Measurements from ENCODE around the gene DLGAP4. TPM values are rescaled to one million over a fixed set of nuclear protein-coding genes. Genes with fewer than 3 reads are reported as not detected.

Gene DLGAP4
- total RNA-seq, 2 donors from 2014 or later: 43.3 to 70.7 TPM

DNA sequence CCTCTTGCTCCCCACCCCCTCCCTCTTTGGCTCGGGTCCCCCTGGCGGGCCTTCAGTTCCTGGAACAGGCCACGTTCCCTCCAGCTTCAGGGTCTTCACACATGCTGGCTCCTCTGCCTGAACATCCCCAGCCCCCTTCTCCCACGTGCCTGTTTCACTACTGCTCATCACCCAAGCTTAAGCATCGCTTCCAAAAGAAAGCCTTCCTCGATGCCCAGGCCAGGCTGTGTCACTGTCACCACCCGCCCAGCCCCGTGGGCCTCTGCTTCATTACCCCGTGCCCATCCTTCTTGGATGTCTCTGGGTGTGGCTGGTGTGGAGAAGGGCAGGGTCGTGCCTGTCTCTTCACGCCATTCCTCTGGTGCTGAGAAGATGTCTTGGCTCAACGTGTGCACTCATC, 2.8 kb downstream of the DLGAP4 start:
- H3K36me3 Mint-ChIP-seq: no peaks in the 10 kb centered on the region
- DNase-seq (ENCODE audit: low spot score): no peak
- no peak overlapping the region for H3K27ac Mint-ChIP-seq
- H3K4me3 Mint-ChIP-seq: no peak overlapping the region
- H3K4me1 Mint-ChIP-seq (ENCODE audit: low read depth in 2 of 2): no peaks in the 10 kb centered on the region
- ATAC-seq: no peak
- H3K9me3 Mint-ChIP-seq: no peaks in the 10 kb centered on the region
- H3K27me3 Mint-ChIP-seq: peaks cover 37 to 41% of the 10 kb centered on the region in 2 donors

DNA sequence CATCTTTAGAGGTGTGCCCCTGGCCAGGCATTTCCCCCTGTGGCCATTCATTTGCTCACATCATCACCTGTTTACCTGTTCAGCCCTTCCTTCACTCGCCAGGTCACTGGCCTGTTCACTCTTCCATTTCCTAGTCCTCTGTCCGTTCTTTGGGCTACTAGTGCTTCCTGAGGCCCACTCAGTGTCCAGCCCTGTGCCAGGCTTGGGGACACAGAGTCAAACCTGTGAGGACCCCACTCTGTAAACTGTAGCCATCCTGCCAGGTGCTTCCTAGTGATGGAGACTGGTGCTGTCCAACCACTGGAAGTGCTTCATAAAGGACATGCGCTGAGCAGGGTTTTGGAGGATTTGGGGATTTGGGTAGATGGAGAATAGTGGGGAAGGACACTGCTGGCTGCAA, 3.5 kb downstream of the DLGAP4 start:
- peaks cover 33 to 37% of the 10 kb centered on the region in 2 donors for H3K27me3 Mint-ChIP-seq
- ATAC-seq (no peak), DNase-seq (ENCODE audit: low spot score) (no peak)
- no peaks in the 10 kb centered on the region for H3K9me3 Mint-ChIP-seq
- no peak overlapping the region for H3K27ac Mint-ChIP-seq
- H3K4me3 Mint-ChIP-seq: no peak overlapping the region
- H3K4me1 Mint-ChIP-seq (ENCODE audit: low read depth in 2 of 2): peaks cover 0 to under 1% of the 10 kb centered on the region in 2 donors
- H3K36me3 Mint-ChIP-seq: no peaks in the 10 kb centered on the region

GRCh38 chr20:36310215-36310981, 4.3 kb downstream of the DLGAP4 start:
- no peak for DNase-seq (ENCODE audit: low spot score)

DNA sequence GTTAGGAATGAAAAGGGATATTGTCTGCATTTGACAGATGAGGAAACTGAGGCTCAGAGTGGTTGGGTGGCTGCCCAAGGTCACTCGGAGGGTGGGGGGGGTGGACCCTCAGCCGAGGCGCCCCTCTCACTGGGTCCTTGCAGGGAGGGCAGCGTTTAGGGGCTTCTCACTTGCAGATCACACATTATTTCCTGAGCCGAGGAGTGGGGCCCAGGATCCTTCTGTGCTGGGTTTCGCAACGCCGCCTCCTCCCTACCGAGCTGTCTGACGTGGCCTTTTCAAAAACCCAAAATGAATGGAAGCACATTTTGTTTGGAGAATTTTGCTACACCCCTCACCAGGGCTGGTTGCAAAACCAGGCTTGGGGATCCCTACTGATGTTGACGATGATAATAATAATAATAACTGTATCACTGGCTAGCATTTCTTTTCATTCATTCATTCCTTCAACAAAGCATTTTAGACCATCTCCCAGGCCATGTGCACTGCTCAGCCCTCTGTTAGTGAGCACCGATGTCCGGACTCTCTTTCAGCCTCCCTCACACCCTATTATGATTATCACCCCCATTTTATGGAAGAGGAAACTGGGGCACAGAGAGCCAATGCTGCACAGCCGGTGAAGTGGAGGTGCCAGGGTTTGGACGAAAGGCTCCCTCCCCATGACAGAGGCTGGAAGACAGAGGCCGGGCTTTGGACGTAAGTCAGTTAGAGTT, 5.2 kb downstream of the DLGAP4 start:
- ATAC-seq: no peak
- Mint-ChIP-seq H3K9me3 (no peaks in the 10 kb centered on the region), H3K27me3 (peaks cover 27 to 32% of the 10 kb centered on the region in 2 donors), H3K4me1 (ENCODE audit: low read depth in 2 of 2) (peaks cover 0 to 3% of the 10 kb centered on the region in 2 donors), H3K27ac (no peak overlapping the region), H3K36me3 (no peaks in the 10 kb centered on the region), H3K4me3 (no peak overlapping the region)
- no peak for DNase-seq (ENCODE audit: low spot score)

More at GRCh38 chr20:36310215-36310981, 4.3 kb downstream of the DLGAP4 start:
- Mint-ChIP-seq H3K9me3 (no peaks in the 10 kb centered on the region), H3K27me3 (peaks cover 29 to 34% of the 10 kb centered on the region in 2 donors), H3K4me1 (ENCODE audit: low read depth in 2 of 2) (peaks cover 0 to 3% of the 10 kb centered on the region in 2 donors), H3K36me3 (no peaks in the 10 kb centered on the region), H3K4me3 (no peak overlapping the region), H3K27ac (no peak overlapping the region)
- ATAC-seq: no peak

DNA sequence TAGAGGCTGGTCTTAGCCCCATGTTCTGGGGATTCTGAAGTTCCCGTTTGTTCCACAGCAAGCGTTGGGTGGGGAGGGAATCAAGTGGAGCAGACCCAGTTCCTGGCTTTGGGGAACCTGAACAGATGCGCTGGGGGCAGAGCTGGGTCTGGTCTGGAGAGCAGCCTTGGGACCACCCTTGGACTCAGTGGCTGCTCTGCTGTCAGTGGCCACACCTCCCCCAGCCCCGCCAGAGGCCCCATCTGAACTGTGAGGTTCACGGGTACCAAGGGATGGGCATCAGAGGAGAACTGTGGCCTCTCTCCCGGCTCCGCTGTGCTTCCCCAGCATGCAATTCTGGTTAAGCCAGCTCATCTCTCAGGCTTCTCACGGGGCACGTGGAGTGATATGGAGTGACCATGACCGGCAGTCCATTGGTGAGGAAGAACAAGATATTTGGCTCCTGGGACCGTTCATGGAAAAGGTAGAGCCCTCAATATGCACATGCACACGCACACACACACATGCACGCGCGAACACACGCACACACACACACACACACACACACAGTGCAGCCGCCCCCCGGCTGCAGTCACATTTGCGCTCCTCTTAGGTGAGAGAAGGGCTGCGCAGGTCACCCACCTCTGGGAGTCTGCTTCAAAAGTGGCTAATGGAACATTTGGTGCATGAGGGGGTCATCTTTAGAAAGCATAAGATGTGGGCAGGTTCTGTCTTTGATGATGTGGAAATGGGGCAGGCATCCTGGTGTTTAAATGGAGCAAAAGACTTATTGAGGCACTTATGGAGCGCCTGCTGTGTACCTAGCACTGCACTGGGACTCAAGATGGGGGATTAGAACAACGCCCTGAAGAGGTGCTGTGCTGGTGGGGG, 6.0 kb downstream of the DLGAP4 start:
- Mint-ChIP-seq H3K27ac (no peak overlapping the region), H3K36me3 (no peaks in the 10 kb centered on the region), H3K4me1 (ENCODE audit: low read depth in 2 of 2) (peaks cover 0 to 3% of the 10 kb centered on the region in 2 donors), H3K27me3 (peaks cover 27 to 32% of the 10 kb centered on the region in 2 donors), H3K4me3 (no peak overlapping the region), H3K9me3 (no peaks in the 10 kb centered on the region)
- ATAC-seq (no peak), DNase-seq (ENCODE audit: low spot score) (no peak)

DNA sequence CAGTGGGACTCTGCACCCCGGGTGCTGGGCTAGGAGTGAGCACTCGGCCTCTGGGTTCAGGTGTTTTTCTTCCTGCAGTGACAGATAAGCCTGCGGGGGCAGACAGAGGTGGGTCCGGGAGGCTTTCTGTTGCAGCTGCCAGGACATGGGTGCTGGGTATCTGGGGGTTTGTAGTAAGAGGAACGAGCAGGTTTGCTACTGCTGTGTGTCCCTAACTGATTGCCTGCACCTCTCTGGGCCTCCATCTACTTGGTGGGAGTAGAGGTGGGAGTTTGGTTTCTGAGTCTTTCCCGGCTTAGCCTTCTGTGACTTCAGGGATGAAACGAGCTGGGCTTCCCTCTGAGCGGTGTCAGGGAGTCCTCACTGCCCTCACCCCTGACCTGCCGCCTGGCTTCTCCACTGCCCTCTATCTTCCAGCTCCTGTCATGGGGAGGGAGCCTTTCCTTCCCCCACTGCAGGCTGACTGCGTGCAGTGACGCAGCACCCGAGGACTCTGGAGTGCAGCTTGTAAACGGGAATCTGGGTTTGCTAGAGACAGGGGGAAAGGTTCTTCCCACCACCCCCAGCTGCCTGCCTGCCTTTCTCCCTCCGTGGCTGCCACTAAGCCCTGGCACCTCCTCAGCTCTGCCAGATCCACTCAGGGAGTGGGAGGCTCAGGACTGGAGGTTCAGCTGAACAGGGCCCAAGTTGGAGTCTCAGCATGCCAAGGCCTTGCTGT, 6.7 kb downstream of the DLGAP4 start:
- ATAC-seq: no peak

GRCh38 chr20:36313476-36313875, 7.3 kb downstream of the DLGAP4 start:
- H3K27ac Mint-ChIP-seq: no peak overlapping the region
- H3K36me3 Mint-ChIP-seq: no peaks in the 10 kb centered on the region
- H3K4me1 Mint-ChIP-seq (ENCODE audit: low read depth in 2 of 2): peaks cover 0 to 3% of the 10 kb centered on the region in 2 donors
- H3K27me3 Mint-ChIP-seq: peaks cover 22 to 28% of the 10 kb centered on the region in 2 donors
- DNase-seq (ENCODE audit: low spot score) (no peak), ATAC-seq (no peak)
- H3K9me3 Mint-ChIP-seq: no peaks in the 10 kb centered on the region
- no peak overlapping the region for H3K4me3 Mint-ChIP-seq

More for the DNA sequence above, 6.7 kb downstream of the DLGAP4 start:
- H3K9me3 Mint-ChIP-seq: no peaks in the 10 kb centered on the region
- H3K36me3 Mint-ChIP-seq: no peaks in the 10 kb centered on the region
- peaks cover 0 to 3% of the 10 kb centered on the region in 2 donors for H3K4me1 Mint-ChIP-seq (ENCODE audit: low read depth in 2 of 2)
- DNase-seq (ENCODE audit: low spot score): no peak
- H3K4me3 Mint-ChIP-seq: no peak overlapping the region
- no peak overlapping the region for H3K27ac Mint-ChIP-seq
- H3K27me3 Mint-ChIP-seq: peaks cover 25 to 32% of the 10 kb centered on the region in 2 donors

DNA sequence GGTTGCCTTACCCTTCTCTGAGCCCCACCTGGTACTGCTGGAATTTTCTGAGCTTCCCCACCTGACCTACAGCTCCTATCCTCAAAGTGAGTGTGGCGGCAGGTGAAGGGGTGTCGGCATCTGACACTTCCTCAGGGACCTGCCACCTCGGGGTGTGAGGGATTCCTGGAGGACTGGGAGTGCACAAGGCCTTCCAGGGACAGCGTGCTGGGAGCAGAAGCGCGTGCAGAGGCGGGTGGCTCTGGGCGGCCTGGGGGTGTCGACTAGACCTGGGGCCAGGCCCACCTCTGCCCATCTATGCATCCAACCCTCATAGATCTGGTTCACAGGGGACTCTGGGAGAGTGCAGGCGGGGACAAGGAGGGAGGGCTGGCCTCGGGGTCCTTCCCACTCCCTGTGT, 7.8 kb downstream of the DLGAP4 start:
- Mint-ChIP-seq H3K27ac (no peak overlapping the region), H3K9me3 (no peaks in the 10 kb centered on the region), H3K4me3 (no peak overlapping the region), H3K4me1 (ENCODE audit: low read depth in 2 of 2) (peaks cover 0 to 3% of the 10 kb centered on the region in 2 donors), H3K36me3 (no peaks in the 10 kb centered on the region), H3K27me3 (peaks cover 20 to 23% of the 10 kb centered on the region in 2 donors)
- DNase-seq (ENCODE audit: low spot score): no peak
- no peak for ATAC-seq

GRCh38 chr20:36314734-36315544, 8.8 kb downstream of the DLGAP4 start:
- H3K27me3 Mint-ChIP-seq: peaks cover 12 to 13% of the 10 kb centered on the region in 2 donors
- ATAC-seq: no peak
- no peaks in the 10 kb centered on the region for H3K36me3 Mint-ChIP-seq
- DNase-seq (ENCODE audit: low spot score): no peak
- no peak overlapping the region for H3K4me3 Mint-ChIP-seq
- no peaks in the 10 kb centered on the region for H3K9me3 Mint-ChIP-seq
- H3K4me1 Mint-ChIP-seq (ENCODE audit: low read depth in 2 of 2): peaks cover 0 to 3% of the 10 kb centered on the region in 2 donors
- H3K27ac Mint-ChIP-seq: no peak overlapping the region

- Mint-ChIP-seq H3K27ac (no peak overlapping the region), H3K9me3 (no peaks in the 10 kb centered on the region), H3K27me3 (peaks cover 8% of the 10 kb centered on the region in 2 donors), H3K4me1 (ENCODE audit: low read depth in 2 of 2) (peaks cover 0 to 3% of the 10 kb centered on the region in 2 donors), H3K36me3 (no peaks in the 10 kb centered on the region), H3K4me3 (no peak overlapping the region)
- peak in 1 of 2 donors; percentile 33 for ATAC-seq
- DNase-seq (ENCODE audit: low spot score): no peak
These were observed 9.6 kb downstream of the DLGAP4 start for GRCh38 chr20:36315545-36316351.

- ATAC-seq (no peak), DNase-seq (ENCODE audit: low spot score) (no peak)
- Mint-ChIP-seq H3K4me3 (no peak overlapping the region), H3K4me1 (ENCODE audit: low read depth in 2 of 2) (peaks cover 0 to 3% of the 10 kb centered on the region in 2 donors), H3K36me3 (no peaks in the 10 kb centered on the region), H3K9me3 (no peaks in the 10 kb centered on the region), H3K27me3 (peaks cover 10 to 13% of the 10 kb centered on the region in 2 donors), H3K27ac (no peak overlapping the region)
These were observed 11.5 kb downstream of the DLGAP4 start for GRCh38 chr20:36317675-36318074.

DNA sequence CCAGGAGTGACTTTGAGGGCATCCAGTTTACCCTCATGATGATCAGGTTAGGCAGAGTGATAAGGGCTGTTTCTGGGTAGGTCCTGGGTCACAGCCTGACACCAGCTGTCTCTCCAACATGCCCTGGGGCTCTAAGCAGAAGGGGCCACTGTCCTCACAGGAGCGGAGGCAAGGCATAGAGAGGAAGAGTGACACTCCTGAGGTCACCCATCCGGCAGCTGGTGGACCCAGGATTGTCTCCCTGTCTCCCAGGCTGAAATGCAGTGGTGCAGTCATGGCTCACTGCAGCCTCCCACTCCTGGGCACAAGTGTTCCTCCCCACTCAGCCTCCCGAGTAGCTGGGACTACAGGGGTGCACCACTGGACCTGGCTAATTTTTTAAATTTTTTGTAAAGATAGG, 12.0 kb downstream of the DLGAP4 start:
- DNase-seq (ENCODE audit: low spot score) (no peak), ATAC-seq (peak in 1 of 2 donors; percentile 2)
- H3K4me3 Mint-ChIP-seq: no peak overlapping the region
- H3K36me3 Mint-ChIP-seq: no peaks in the 10 kb centered on the region
- H3K4me1 Mint-ChIP-seq (ENCODE audit: low read depth in 2 of 2): peaks cover 0 to 3% of the 10 kb centered on the region in 2 donors
- peaks cover 10 to 13% of the 10 kb centered on the region in 2 donors for H3K27me3 Mint-ChIP-seq
- no peak overlapping the region for H3K27ac Mint-ChIP-seq
- no peaks in the 10 kb centered on the region for H3K9me3 Mint-ChIP-seq

All from natural killer cell treated with Interleukin-12 subunit alpha and Interleukin-12 subunit beta and Interleukin-15 and Interleukin-18, amount 100 ng/mL, for 72 hours (primary cell).